PC-9 (cell line): ENCODE data around the gene NETO1.

Experiments
- CTCF ChIP-seq: fragments of 200-600 bp; sonication (generic); conservative IDR thresholded peaks from 2 replicates; pipeline ENCODE4 v1.6.1; 2017; ENCODE audit warnings: mixed run types, antibody characterized with exemption, mild to moderate bottlenecking, moderate library complexity
- EZH2 ChIP-seq: fragments of 200-600 bp; sonication (generic); IDR thresholded peaks from 2 replicates; pipeline ENCODE4 v1.8.0; 2017; ENCODE audit warnings: antibody characterized with exemption, low read depth

GRCh38 chr18:72822202-72822601 lies 45.6 kb downstream of the NETO1 start:
- TF ChIP-seq CTCF (no peak), EZH2 (no peak)
